ENCODE results near the gene VWA5A. TPM values are rescaled to one million over a fixed set of nuclear protein-coding genes. Genes with fewer than 3 reads are reported as not detected.

The VWA5A gene
- polyA plus RNA-seq, 1 donor from 2014 or later, result 82.2 TPM

GRCh38 chr11:124115782-124116616, 749 bp downstream of the VWA5A start:
- no peaks in the 10 kb centered on the region for H3K9me2 ChIP-seq (ENCODE audit: insufficient read depth, low read length)
- peak overlapping the region; percentile 65 for H3K27ac ChIP-seq (ENCODE audit: low read length)

GRCh38 chr11:124119103-124119502, 3.9 kb downstream of the VWA5A start:
- no peaks in the 10 kb centered on the region for H3K27me3 ChIP-seq (ENCODE audit: insufficient read depth, low read depth, low read length)
- no peak overlapping the region for H3K4me2 ChIP-seq (ENCODE audit: low read length)
- no peak overlapping the region for H3K9ac ChIP-seq (ENCODE audit: low read length)
- peaks cover 8% of the 10 kb centered on the region for H3K79me2 ChIP-seq (replicated peaks; ENCODE audit: insufficient read depth, low read length)
- H3K36me3 ChIP-seq (ENCODE audit: insufficient read depth, low read length), result peaks cover 29% of the 10 kb centered on the region
- no peaks in the 10 kb centered on the region for H3K9me2 ChIP-seq (ENCODE audit: insufficient read depth, low read length)
- H2AFZ ChIP-seq (ENCODE audit: low read depth, low read length), result no peak overlapping the region
- no peak overlapping the region for H3K27ac ChIP-seq (ENCODE audit: low read length)
- TF ChIP-seq EP300 (conservative IDR thresholded peaks at IDR 0.05; ENCODE audit: poor library complexity, severe bottlenecking) (no peak), TAF1 (IDR thresholded peaks at IDR 0.05; ENCODE audit: low read depth) (no peak), MXI1 (conservative IDR thresholded peaks at IDR 0.05; ENCODE audit: poor library complexity, severe bottlenecking) (no peak), POLR2AphosphoS5 (IDR thresholded peaks at IDR 0.05) (no peak)
- no peaks in the 10 kb centered on the region for H3F3A ChIP-seq (ENCODE audit: insufficient read depth, low read length, poor library complexity, severe bottlenecking)
- H4K20me1 ChIP-seq (ENCODE audit: insufficient read depth), result no peaks in the 10 kb centered on the region
- no peaks in the 10 kb centered on the region for H3K9me3 ChIP-seq (ENCODE audit: low read length)
- peak overlapping the region; percentile 74 for H3K4me3 ChIP-seq (ENCODE audit: low read length)

More at GRCh38 chr11:124115782-124116616, 749 bp downstream of the VWA5A start:
- Histone ChIP-seq H3K36me3 (ENCODE audit: insufficient read depth, low read length) (peaks cover 16% of the 10 kb centered on the region), H4K20me1 (ENCODE audit: insufficient read depth) (no peaks in the 10 kb centered on the region), H3K9me3 (ENCODE audit: low read length) (no peaks in the 10 kb centered on the region), H3K9ac (ENCODE audit: low read length) (peak overlapping the region; percentile 74), H3F3A (ENCODE audit: insufficient read depth, low read length, poor library complexity, severe bottlenecking) (no peaks in the 10 kb centered on the region), H3K79me2 (replicated peaks; ENCODE audit: insufficient read depth, low read length) (peaks cover 8% of the 10 kb centered on the region), H3K27me3 (ENCODE audit: insufficient read depth, low read depth, low read length) (no peaks in the 10 kb centered on the region), H2AFZ (ENCODE audit: low read depth, low read length) (peak overlapping the region; percentile 43), H3K4me3 (ENCODE audit: low read length) (peak overlapping the region; percentile 74), H3K4me2 (ENCODE audit: low read length) (peak overlapping the region; percentile 88)
- no peak for TF ChIP-seq MXI1 (conservative IDR thresholded peaks at IDR 0.05; ENCODE audit: poor library complexity, severe bottlenecking)
- TF ChIP-seq POLR2AphosphoS5 (IDR thresholded peaks at IDR 0.05), result no peak
- TF ChIP-seq RAD21 (conservative IDR thresholded peaks at IDR 0.05), result no peak
- TF ChIP-seq, protein P1, sequence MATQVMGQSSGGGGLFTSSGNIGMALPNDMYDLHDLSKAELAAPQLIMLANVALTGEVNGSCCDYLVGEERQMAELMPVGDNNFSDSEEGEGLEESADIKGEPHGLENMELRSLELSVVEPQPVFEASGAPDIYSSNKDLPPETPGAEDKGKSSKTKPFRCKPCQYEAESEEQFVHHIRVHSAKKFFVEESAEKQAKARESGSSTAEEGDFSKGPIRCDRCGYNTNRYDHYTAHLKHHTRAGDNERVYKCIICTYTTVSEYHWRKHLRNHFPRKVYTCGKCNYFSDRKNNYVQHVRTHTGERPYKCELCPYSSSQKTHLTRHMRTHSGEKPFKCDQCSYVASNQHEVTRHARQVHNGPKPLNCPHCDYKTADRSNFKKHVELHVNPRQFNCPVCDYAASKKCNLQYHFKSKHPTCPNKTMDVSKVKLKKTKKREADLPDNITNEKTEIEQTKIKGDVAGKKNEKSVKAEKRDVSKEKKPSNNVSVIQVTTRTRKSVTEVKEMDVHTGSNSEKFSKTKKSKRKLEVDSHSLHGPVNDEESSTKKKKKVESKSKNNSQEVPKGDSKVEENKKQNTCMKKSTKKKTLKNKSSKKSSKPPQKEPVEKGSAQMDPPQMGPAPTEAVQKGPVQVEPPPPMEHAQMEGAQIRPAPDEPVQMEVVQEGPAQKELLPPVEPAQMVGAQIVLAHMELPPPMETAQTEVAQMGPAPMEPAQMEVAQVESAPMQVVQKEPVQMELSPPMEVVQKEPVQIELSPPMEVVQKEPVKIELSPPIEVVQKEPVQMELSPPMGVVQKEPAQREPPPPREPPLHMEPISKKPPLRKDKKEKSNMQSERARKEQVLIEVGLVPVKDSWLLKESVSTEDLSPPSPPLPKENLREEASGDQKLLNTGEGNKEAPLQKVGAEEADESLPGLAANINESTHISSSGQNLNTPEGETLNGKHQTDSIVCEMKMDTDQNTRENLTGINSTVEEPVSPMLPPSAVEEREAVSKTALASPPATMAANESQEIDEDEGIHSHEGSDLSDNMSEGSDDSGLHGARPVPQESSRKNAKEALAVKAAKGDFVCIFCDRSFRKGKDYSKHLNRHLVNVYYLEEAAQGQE (IDR thresholded peaks at IDR 0.05; ENCODE audit: borderline replicate concordance), result no peak
- no peak for TF ChIP-seq TAF1 (IDR thresholded peaks at IDR 0.05; ENCODE audit: low read depth)
- no peak for TF ChIP-seq EP300 (conservative IDR thresholded peaks at IDR 0.05; ENCODE audit: poor library complexity, severe bottlenecking)
- TF ChIP-seq, protein P2, sequence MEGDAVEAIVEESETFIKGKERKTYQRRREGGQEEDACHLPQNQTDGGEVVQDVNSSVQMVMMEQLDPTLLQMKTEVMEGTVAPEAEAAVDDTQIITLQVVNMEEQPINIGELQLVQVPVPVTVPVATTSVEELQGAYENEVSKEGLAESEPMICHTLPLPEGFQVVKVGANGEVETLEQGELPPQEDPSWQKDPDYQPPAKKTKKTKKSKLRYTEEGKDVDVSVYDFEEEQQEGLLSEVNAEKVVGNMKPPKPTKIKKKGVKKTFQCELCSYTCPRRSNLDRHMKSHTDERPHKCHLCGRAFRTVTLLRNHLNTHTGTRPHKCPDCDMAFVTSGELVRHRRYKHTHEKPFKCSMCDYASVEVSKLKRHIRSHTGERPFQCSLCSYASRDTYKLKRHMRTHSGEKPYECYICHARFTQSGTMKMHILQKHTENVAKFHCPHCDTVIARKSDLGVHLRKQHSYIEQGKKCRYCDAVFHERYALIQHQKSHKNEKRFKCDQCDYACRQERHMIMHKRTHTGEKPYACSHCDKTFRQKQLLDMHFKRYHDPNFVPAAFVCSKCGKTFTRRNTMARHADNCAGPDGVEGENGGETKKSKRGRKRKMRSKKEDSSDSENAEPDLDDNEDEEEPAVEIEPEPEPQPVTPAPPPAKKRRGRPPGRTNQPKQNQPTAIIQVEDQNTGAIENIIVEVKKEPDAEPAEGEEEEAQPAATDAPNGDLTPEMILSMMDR (IDR thresholded peaks at IDR 0.05; ENCODE audit: poor library complexity, severe bottlenecking), result no peak
- TF ChIP-seq EZH2 (IDR thresholded peaks at IDR 0.05; ENCODE audit: borderline replicate concordance, insufficient read depth, low read length, poor library complexity, severe bottlenecking), result no peak
- TF ChIP-seq SMC3 (conservative IDR thresholded peaks at IDR 0.05; ENCODE audit: poor library complexity), result no peak

Measured in neural cell (in vitro differentiated cells).